Upper lobe of right lung (tissue), 1 donor: ENCODE measurements around the gene ALDOC. TPM values are rescaled to one million over a fixed set of nuclear protein-coding genes. Genes with fewer than 3 reads are reported as not detected.

Experiments used
- ATAC-seq: fragments of 200-7000 bp; cut with Tn5 transposase; one replicate; pipeline ENCODE4 v1.9.1; 2020; ENCODE audit warnings: mild to moderate bottlenecking, moderate library complexity
- DNase-seq: peaks from one replicate; pipeline ENCODE4 v3.0.0-alpha.2; 2020
- H3K27ac ChIP-seq: fragments of 200-600 bp; one replicate; pipeline ENCODE4 v1.8.0; 2022
- H3K27me3 ChIP-seq: fragments of 200-600 bp; one replicate; pipeline ENCODE4 v1.8.0; 2022; ENCODE audit warnings: mild to moderate bottlenecking
- H3K36me3 ChIP-seq: fragments of 200-600 bp; one replicate; pipeline ENCODE4 v1.8.0; 2022
- H3K4me1 ChIP-seq: fragments of 200-600 bp; one replicate; pipeline ENCODE4 v1.8.0; 2022
- H3K4me3 ChIP-seq: fragments of 200-600 bp; one replicate; pipeline ENCODE4 v1.8.0; 2022; ENCODE audit warnings: mild to moderate bottlenecking
- H3K9me3 ChIP-seq: fragments of 200-600 bp; one replicate; pipeline ENCODE4 v1.8.0; 2022
- intact Hi-C: fragments of 100-400 bp; cut with DNase I; formaldehyde crosslinking; loops from one replicate; pipeline ENCODE4 v1.11.0; 2022
- total RNA-seq: library from RNA; stranded (reverse); fragmentation: NEBNext Ultra II Directional; extraction: Animal tissue kit (Norgen Biotek cat#: 25700); gene quantifications from one replicate; pipeline ENCODE4 v1.2.1, GENCODE V29; 2021
- TF ChIP-seq, protein P1 (sequence below): fragments of 200-600 bp; IDR thresholded peaks from one replicate; pipeline ENCODE4 v1.8.0; 2022; ENCODE audit warnings: antibody characterized with exemption
- donor health status: DM: no; HTN: yes; CAD: no; lungs with severe emphysema.

Gene ALDOC
- total RNA-seq, 1 donor from 2014 or later: 10.5 TPM

DNA sequence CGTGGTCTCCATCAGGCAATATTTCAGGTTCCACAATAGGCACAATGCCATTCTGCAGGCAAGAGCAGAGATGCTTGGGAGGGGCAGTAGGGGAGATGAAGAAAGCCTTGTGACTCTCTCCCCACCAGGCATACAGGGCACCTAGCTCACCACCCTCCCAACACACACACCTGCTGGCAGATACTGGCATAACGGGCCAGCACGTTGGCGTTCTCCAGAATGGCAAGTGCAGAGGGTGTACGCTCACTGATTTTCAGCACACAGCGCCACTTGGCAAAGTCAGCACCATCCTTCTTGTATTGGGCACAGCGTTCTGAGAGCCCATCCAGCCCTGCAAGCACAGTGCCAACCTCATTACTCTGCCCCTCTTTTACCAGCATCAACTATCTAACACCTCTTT, 2.2 kb downstream of the ALDOC start:
- Histone ChIP-seq H3K36me3 (no peaks in the 10 kb centered on the region), H3K27ac (no peak overlapping the region), H3K4me1 (peaks cover 24% of the 10 kb centered on the region), H3K4me3 (no peak overlapping the region), H3K27me3 (no peaks in the 10 kb centered on the region), H3K9me3 (no peaks in the 10 kb centered on the region)
- ATAC-seq (no peak), DNase-seq (no peak)
- TF ChIP-seq, protein P1, sequence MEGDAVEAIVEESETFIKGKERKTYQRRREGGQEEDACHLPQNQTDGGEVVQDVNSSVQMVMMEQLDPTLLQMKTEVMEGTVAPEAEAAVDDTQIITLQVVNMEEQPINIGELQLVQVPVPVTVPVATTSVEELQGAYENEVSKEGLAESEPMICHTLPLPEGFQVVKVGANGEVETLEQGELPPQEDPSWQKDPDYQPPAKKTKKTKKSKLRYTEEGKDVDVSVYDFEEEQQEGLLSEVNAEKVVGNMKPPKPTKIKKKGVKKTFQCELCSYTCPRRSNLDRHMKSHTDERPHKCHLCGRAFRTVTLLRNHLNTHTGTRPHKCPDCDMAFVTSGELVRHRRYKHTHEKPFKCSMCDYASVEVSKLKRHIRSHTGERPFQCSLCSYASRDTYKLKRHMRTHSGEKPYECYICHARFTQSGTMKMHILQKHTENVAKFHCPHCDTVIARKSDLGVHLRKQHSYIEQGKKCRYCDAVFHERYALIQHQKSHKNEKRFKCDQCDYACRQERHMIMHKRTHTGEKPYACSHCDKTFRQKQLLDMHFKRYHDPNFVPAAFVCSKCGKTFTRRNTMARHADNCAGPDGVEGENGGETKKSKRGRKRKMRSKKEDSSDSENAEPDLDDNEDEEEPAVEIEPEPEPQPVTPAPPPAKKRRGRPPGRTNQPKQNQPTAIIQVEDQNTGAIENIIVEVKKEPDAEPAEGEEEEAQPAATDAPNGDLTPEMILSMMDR: no peak
- intact Hi-C loops: no loop called here

DNA sequence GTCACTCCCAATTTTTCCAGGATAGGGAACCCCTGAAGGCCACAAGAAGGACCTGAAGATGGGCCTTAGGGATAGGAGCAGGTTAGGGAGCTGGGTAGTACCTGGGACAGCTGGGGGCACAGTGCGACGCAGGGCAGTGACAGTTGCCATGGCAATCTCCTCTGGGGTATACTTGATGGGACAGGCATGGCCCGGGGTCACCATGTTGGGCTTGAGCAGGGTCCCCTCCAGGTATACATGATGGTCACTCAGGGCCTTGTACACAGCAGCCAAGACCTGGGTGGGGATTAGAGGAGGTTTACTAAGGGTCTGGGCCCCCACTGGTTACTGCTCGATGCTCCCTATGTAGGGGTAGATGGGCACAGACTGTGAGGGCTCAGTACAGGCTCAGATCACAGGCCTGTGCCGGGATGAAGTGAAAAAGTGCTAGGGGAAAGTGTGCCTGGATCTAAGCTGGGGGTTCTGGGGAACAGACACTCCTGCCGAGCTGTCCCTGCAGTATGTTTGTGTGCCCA, 2.7 kb downstream of the ALDOC start:
- intact Hi-C loops: no loop called here
- DNase-seq (no peak), ATAC-seq (no peak)
- Histone ChIP-seq H3K27ac (no peak overlapping the region), H3K4me1 (peaks cover 24% of the 10 kb centered on the region), H3K4me3 (no peak overlapping the region), H3K27me3 (no peaks in the 10 kb centered on the region), H3K9me3 (no peaks in the 10 kb centered on the region), H3K36me3 (no peaks in the 10 kb centered on the region)
- TF ChIP-seq, protein P1: no peak

DNA sequence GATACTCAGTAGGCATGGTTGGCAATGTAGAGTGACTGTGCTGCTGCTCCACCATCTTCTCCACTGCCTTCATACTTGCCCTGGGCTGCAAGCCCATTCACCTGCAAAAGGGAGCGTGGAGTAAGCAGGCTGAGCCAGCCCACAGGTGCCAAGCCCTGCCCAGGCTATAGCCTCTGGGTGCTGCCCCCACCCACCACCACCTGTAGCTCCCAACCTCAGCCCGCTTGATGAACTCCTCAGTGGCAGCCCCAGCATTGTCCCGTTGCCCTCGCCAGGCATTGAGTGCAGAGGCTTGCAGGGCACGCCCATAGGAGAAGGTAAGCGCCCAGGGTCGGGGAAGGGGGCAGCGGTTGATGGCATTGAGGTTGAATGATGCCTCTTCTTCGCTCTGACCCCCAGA, 3.2 kb downstream of the ALDOC start:
- H3K4me3 ChIP-seq: no peak overlapping the region
- DNase-seq: no peak
- ATAC-seq: no peak

DNA sequence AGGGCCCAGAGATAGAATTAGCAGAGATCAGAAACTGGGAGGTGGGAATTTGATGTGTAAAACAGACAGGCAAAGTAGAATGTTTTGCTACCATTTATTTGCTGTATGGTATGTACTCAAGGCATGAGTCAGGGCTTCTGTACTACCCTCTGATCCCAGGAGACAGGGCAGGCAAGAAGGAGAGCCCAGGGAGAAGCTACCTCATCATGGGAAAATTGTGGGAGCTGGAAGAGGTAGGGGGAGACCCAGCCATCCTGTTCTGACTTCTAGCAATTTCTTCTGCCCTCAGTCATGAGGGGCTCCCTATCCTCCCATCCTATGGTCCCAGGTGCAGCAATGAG, 3.7 kb downstream of the ALDOC start:
- no peak overlapping the region for H3K4me3 ChIP-seq
- TF ChIP-seq, protein P1: no peak
- no peak overlapping the region for H3K27ac ChIP-seq
- no peaks in the 10 kb centered on the region for H3K9me3 ChIP-seq
- peaks cover 24% of the 10 kb centered on the region for H3K4me1 ChIP-seq
- H3K27me3 ChIP-seq: no peaks in the 10 kb centered on the region
- DNase-seq (no peak), ATAC-seq (no peak)
- no peaks in the 10 kb centered on the region for H3K36me3 ChIP-seq
- intact Hi-C loops: no loop called here

More for the DNA sequence above, 3.2 kb downstream of the ALDOC start:
- intact Hi-C loops: no loop called here
- Histone ChIP-seq H3K9me3 (no peaks in the 10 kb centered on the region), H3K27ac (no peak overlapping the region), H3K27me3 (no peaks in the 10 kb centered on the region), H3K4me1 (peaks cover 24% of the 10 kb centered on the region), H3K36me3 (no peaks in the 10 kb centered on the region)
- TF ChIP-seq, protein P1: no peak

DNA sequence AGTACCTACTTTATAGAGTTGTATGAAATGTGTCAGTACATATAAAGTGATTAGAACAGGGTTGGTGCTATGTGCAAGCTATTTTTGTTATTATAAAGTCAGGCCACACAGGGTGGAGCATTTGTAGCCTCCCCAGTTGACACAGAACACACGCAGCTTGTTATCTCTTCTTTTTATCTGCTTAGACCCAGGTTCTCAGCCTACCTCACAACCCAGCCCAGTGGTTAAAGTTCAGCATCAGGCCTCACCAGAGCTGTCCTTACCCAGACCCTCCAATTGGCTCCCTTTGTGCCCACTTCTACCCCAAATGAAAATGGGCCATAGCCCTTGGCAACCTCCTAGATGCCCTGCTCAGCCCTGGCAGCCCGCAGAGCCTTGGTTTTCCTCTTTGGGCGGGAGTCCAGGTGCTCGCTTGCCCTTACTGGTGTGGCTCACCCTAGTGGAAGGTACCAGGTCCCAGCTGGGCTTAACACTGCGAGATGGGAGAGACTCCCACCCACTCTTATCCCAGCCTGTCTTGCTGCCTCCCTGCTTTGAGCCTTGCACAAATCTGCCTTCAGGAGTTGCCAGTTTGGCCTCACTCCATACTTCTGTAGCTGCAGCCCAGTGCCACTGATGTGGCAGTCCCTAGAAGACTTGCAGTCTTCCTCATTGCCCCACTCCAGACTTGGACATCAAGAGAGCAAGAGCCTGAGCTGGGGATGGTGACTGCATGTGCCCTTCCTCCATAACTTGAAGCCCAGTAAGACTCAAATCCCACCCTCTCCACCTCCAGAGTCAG, 4.2 kb downstream of the ALDOC start:
- TF ChIP-seq, protein P1: no peak
- Histone ChIP-seq H3K27ac (peak overlapping the region; percentile 86), H3K4me1 (peaks cover 24% of the 10 kb centered on the region), H3K4me3 (peak overlapping the region; percentile 99), H3K9me3 (no peaks in the 10 kb centered on the region), H3K36me3 (no peaks in the 10 kb centered on the region), H3K27me3 (no peaks in the 10 kb centered on the region)
- DNase-seq: no peak
- ATAC-seq: no peak
- intact Hi-C loops: no loop called here
